IMR-90 (cell line): ENCODE data around the gene VPS26A.

ENCODE experiments used
- ELK1 ChIP-seq: fragments of 150-350 bp; IDR thresholded peaks from 2 replicates; pipeline ENCODE4 v1.6.1; 2016; ENCODE audit warnings: low read depth, mild to moderate bottlenecking, low read length, moderate library complexity, borderline replicate concordance
- MAFK ChIP-seq: IDR thresholded peaks from 2 replicates; pipeline ENCODE4 v1.6.1; 2012; ENCODE audit warnings: low read depth, low read length, improper control_type of control experiment
- MXI1 ChIP-seq: IDR thresholded peaks from 2 replicates; pipeline ENCODE4 v1.6.1; 2012; ENCODE audit warnings: low read depth, mild to moderate bottlenecking, low read length, moderate library complexity, borderline replicate concordance
- POLR2A ChIP-seq: IDR thresholded peaks from 2 replicates; pipeline ENCODE4 v1.6.1; 2012; ENCODE audit warnings: mild to moderate bottlenecking, low read depth, low read length
- RAD21 ChIP-seq: IDR thresholded peaks from 2 replicates; pipeline ENCODE4 v1.6.1; 2012; ENCODE audit warnings: low read length, improper control_type of control experiment
- RCOR1 ChIP-seq: IDR thresholded peaks from 2 replicates; pipeline ENCODE4 v1.6.1; 2012; ENCODE audit warnings: mild to moderate bottlenecking, low read length, improper control_type of control experiment; ENCODE audit not compliant: insufficient replicate concordance
- RFX5 ChIP-seq: IDR thresholded peaks from 2 replicates; pipeline ENCODE4 v1.8.0; 2012; ENCODE audit warnings: low read depth, mild to moderate bottlenecking, low read length, moderate library complexity
- TF ChIP-seq, protein P1 (sequence below): conservative IDR thresholded peaks from 2 replicates; pipeline ENCODE4 v1.5.1; 2012; ENCODE audit warnings: mild to moderate bottlenecking, low read depth, low read length, improper control_type of control experiment
- TF ChIP-seq, protein P2 (sequence below): fragments of 150-350 bp; IDR thresholded peaks from 2 replicates; pipeline ENCODE4 v1.6.1; 2017; ENCODE audit warnings: mild to moderate bottlenecking, antibody characterized with exemption, low read length, low read depth

DNA sequence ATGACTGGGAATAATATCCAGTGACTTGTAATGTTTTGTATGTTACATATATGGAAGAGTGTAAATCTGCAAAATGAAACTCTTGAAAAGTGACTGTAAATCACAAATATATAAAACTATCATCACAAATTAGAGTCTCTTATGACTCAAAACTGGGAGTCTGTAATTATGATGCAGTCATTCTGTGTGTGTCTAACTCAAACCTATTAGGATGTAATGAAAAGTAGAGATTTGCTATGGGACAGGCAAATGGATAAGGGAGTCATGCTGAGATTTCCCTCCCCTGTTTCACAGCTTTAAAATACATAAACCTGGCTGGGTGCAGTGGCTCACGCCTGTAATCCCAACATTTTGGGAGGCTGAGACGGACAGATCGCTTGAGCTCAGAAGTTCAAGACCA lies 87.5 kb downstream of the VPS26A start:
- TF ChIP-seq MAFK (no peak), POLR2A (no peak), MXI1 (no peak), RAD21 (no peak), RCOR1 (no peak), ELK1 (no peak), RFX5 (no peak)
- TF ChIP-seq, protein P1, sequence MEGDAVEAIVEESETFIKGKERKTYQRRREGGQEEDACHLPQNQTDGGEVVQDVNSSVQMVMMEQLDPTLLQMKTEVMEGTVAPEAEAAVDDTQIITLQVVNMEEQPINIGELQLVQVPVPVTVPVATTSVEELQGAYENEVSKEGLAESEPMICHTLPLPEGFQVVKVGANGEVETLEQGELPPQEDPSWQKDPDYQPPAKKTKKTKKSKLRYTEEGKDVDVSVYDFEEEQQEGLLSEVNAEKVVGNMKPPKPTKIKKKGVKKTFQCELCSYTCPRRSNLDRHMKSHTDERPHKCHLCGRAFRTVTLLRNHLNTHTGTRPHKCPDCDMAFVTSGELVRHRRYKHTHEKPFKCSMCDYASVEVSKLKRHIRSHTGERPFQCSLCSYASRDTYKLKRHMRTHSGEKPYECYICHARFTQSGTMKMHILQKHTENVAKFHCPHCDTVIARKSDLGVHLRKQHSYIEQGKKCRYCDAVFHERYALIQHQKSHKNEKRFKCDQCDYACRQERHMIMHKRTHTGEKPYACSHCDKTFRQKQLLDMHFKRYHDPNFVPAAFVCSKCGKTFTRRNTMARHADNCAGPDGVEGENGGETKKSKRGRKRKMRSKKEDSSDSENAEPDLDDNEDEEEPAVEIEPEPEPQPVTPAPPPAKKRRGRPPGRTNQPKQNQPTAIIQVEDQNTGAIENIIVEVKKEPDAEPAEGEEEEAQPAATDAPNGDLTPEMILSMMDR, result no peak
- TF ChIP-seq, protein P2, sequence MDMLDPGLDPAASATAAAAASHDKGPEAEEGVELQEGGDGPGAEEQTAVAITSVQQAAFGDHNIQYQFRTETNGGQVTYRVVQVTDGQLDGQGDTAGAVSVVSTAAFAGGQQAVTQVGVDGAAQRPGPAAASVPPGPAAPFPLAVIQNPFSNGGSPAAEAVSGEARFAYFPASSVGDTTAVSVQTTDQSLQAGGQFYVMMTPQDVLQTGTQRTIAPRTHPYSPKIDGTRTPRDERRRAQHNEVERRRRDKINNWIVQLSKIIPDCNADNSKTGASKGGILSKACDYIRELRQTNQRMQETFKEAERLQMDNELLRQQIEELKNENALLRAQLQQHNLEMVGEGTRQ, result no peak
